Right renal cortex interstitium (tissue), 3 donors: ENCODE data around the gene PPARA. TPM values are rescaled to one million over a fixed set of nuclear protein-coding genes. Genes with fewer than 3 reads are reported as not detected.

Source experiments
- DNase-seq, 3 donors: peaks; one replicate each; pipeline ENCODE4 v3.0.0-alpha.2; 2013; ENCODE audit warnings: low read depth in 3 of 3, low spot score in 2 of 3
- polyA plus RNA-seq, 3 donors: library from polyadenylated mRNA; unstranded; fragments of 120-200 nt; gene quantifications; one replicate each; pipeline ENCODE4 v1.2.1, GENCODE V29; 2013; ENCODE audit not compliant: insufficient read length in 3 of 3

PPARA gene
- polyA plus RNA-seq, result 10 to 100 TPM; 24.5 to 28.2 (median 26.9) TPM

- peak in 1 of 3 donors; percentile 65 for DNase-seq
These were observed at the start of gene PPARA for GRCh38 chr22:46150034-46150654. Gene PPARA (plus strand): TSS chr22:46150526. CDS start chr22:46198384, 47,858 bp downstream.

GRCh38 chr22:46102159-46102558 is 48.2 kb upstream of the PPARA start:
- DNase-seq, result no peak

- no peak for DNase-seq
These were observed 47.6 kb upstream of the PPARA start for GRCh38 chr22:46102752-46103151.

GRCh38 chr22:46103181-46103580 is 47.1 kb upstream of the PPARA start:
- no peak for DNase-seq

GRCh38 chr22:46103664-46104063 is 46.7 kb upstream of the PPARA start:
- DNase-seq, result no peak

GRCh38 chr22:46104170-46104880 is 46.0 kb upstream of the PPARA start:
- no peak for DNase-seq

- DNase-seq, result no peak
These were observed 45.3 kb upstream of the PPARA start for GRCh38 chr22:46104881-46105493.

GRCh38 chr22:46105494-46106278 is 44.6 kb upstream of the PPARA start:
- DNase-seq, result no peak

GRCh38 chr22:46106279-46107022 is 43.9 kb upstream of the PPARA start:
- DNase-seq, result no peak

GRCh38 chr22:46107089-46107664 is 43.1 kb upstream of the PPARA start:
- no peak for DNase-seq

- no peak for DNase-seq
These were observed 42.4 kb upstream of the PPARA start for GRCh38 chr22:46107753-46108563.

GRCh38 chr22:46108564-46109473 is 41.5 kb upstream of the PPARA start:
- DNase-seq, result no peak

- no peak for DNase-seq
These were observed 40.8 kb upstream of the PPARA start for GRCh38 chr22:46109474-46110003.

- DNase-seq, result no peak
These were observed 40.1 kb upstream of the PPARA start for GRCh38 chr22:46110215-46110614.

GRCh38 chr22:46111645-46112306 is 38.5 kb upstream of the PPARA start:
- DNase-seq, result no peak

GRCh38 chr22:46112405-46112804 is 37.9 kb upstream of the PPARA start:
- DNase-seq, result no peak
